Breast epithelium (tissue), 3 donors: Measurements from ENCODE around the gene FSHR.

ENCODE experiments used
- POLR2A ChIP-seq: fragments of 450-650 bp; IDR thresholded peaks from one replicate; pipeline ENCODE4 v1.6.1; 2016; ENCODE audit warnings: antibody characterized with exemption, mild to moderate bottlenecking, moderate library complexity
- POLR2AphosphoS5 ChIP-seq, 3 donors: sonication (generic); formaldehyde crosslinking; IDR thresholded peaks; one replicate each; pipeline ENCODE4 v1.6.1; 2017; ENCODE audit warnings: antibody characterized with exemption in 3 of 3
- TF ChIP-seq, protein P1 (sequence below), 3 donors: fragments of 450-650 bp; IDR thresholded peaks; one replicate each; pipeline ENCODE4 v1.5.1; 2016 to 2017; ENCODE audit warnings: antibody characterized with exemption in 3 of 3, mild to moderate bottlenecking in 3 of 3, moderate library complexity in 3 of 3

DNA sequence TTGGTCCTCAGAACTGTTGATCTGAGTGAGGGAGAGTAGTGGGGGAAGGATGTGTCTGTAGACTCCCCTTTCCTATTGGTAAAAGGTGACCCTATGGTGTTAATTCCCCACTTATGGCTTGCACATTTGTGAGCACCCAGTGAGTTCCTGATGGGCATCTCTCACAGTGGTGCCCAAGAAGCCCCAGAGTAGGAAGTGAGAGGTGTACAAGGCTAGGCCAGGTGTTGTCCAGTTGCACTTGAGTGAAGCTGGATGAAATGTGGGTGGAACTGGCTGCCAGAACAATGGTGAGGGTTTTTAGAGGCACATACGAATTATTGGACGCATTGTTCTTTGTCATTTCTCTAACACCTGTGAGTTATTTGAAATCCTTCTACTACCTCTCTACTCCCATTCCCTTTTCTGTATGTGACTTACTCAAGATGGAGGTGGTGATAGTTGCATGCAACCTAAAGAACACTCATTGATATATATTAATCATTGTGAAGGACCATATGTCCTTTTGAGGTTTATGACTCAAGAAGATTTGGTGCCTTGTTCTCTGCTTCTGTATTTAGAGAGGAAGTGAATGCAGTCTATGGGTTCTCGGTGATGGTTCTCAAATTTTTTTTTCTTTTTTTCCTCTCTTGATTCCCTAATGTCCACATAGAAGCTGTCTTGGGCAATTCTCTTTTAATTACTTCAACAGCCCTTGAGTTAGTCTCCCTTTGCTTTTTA, 162.7 kb downstream of the FSHR start:
- TF ChIP-seq, protein P1, sequence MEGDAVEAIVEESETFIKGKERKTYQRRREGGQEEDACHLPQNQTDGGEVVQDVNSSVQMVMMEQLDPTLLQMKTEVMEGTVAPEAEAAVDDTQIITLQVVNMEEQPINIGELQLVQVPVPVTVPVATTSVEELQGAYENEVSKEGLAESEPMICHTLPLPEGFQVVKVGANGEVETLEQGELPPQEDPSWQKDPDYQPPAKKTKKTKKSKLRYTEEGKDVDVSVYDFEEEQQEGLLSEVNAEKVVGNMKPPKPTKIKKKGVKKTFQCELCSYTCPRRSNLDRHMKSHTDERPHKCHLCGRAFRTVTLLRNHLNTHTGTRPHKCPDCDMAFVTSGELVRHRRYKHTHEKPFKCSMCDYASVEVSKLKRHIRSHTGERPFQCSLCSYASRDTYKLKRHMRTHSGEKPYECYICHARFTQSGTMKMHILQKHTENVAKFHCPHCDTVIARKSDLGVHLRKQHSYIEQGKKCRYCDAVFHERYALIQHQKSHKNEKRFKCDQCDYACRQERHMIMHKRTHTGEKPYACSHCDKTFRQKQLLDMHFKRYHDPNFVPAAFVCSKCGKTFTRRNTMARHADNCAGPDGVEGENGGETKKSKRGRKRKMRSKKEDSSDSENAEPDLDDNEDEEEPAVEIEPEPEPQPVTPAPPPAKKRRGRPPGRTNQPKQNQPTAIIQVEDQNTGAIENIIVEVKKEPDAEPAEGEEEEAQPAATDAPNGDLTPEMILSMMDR (IDR thresholded peaks at IDR 0.05): no peak
- no peak for TF ChIP-seq POLR2AphosphoS5 (IDR thresholded peaks at IDR 0.05)
- no peak for TF ChIP-seq POLR2A
